DMS114 treated with DMSO at 0.1 percent for 48 hours (cell line): Measurements from ENCODE around the gene PRPS1L1.

Source experiments
- DNase-seq: peaks from one replicate; lab custom pipeline; 2025; ENCODE audit not compliant: unreplicated experiment; lab: John Stamatoyannopoulos, UW

The PRPS1L1 gene

GRCh38 chr7:18027628-18028027 lies at the start of gene PRPS1L1:
TSS of gene PRPS1L1 (minus strand) at chr7:18027846.
- no peak for DNase-seq

DNA sequence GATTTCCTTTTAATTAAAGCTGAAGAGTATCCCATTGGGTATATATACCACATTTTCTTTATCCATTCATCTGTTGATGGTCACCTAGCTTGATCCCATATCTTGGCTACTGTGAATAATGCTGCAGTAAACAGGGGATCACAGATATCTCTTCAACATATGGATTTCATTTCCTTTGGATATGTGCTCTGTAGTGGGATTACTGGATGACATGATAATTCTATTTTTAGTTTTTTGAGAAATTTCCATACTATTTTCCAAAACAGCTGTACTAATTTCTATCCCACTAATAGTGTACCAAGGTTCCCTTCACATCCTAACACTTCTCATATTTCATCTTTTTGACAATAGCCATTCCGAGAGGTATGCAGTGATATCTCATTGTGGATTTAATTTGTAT lies 48.8 kb upstream of the PRPS1L1 start:
- no peak for DNase-seq

- no peak for DNase-seq
Observed at GRCh38 chr7:18068745-18069144, 41.1 kb upstream of the PRPS1L1 start.

DNA sequence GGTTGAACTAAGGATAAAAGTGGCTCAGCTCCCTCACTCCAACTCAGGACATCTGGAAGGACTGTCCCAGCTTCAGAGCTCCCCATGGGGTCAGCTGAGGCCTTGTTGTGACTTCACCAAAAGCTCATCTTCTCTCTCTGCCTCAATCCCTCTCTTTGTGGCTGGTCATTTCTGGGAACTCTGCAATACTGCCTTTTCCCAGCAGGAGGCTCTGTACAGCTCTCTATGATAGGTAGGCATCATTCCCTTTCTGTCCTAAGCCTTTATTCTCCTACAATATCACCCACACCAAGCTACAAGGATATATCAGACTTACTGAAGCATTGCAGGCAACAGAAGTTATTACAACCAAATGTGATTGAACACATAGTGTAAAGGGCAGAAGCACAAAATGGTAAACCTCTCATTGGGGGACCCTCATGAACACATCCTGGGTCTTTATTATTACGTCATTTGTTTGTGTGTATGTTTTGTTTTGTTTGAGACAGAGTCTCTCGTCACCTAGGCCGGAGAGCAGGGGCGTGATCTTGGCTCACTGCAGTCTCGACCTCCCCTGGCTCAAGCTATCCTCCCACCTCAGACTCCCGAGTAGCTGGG lies 36.7 kb upstream of the PRPS1L1 start:
- DNase-seq, result no peak

GRCh38 chr7:18063149-18063901 lies 35.7 kb upstream of the PRPS1L1 start:
- no peak for DNase-seq

- DNase-seq, result no peak
Observed at GRCh38 chr7:18059171-18059570, 31.5 kb upstream of the PRPS1L1 start.

DNA sequence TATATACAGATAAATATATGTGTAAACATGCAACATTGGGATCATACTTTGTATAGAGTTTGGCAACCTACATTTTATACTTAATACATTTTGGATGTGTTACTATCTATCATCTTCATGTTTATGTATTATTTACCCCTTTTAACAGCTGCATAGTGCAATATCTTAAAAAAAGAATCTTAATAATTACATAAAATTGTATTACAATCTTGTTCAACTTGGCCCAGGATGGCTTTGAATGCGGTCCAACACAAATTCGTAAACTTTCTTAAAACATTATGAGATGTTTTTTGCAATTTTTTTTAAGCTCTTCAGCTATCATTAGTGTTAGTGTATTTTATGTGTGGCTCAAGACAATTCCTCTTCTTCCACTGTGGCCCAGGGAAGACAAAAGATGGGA lies 26.3 kb upstream of the PRPS1L1 start:
- no peak for DNase-seq

- DNase-seq, result no peak
Observed at GRCh38 chr7:18053177-18053928, 25.7 kb upstream of the PRPS1L1 start.

GRCh38 chr7:18049262-18049661 lies 21.6 kb upstream of the PRPS1L1 start:
- no peak for DNase-seq

DNA sequence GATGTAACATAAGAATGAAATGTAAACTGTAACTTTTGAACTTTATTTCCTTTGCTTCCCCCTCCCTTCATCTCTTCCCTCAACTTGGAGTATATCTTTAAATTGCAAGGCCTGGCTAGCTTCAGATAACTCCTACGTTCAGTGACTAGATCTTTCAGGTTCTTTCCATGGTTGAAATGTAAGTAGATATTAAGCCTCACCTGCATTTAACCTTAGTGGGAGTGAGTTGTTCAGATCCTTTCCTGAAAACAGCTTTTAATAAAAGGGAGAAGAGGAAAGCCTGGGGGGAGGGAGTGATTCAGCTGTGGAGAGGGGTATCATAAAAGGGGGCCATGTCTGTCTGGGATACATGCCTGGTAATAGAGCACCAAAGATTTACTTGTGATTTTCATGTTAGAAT lies 19.0 kb upstream of the PRPS1L1 start:
- no peak for DNase-seq

DNA sequence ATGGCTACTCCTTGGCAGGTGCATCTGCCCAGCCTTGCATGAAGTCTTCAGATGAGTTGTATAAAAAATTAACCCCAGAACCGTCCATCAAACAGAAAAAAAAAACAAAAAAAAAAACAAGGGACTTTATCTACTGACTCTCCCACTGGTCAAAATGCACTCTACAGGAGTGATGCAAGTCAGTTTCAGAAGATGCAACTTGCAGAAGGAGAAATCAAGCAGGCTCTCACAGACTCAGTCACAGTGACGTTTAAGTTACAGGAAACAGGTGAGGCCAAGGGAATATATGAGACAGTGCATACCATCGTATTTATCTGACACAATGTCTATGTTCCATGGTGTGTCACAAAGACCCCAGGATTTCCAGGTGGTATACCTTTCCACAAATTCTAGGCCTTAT lies 17.5 kb upstream of the PRPS1L1 start:
- no peak for DNase-seq

- no peak for DNase-seq
Observed at GRCh38 chr7:18041191-18041590, 13.5 kb upstream of the PRPS1L1 start.

GRCh38 chr7:18040196-18040595 lies 12.6 kb upstream of the PRPS1L1 start:
- no peak for DNase-seq

DNA sequence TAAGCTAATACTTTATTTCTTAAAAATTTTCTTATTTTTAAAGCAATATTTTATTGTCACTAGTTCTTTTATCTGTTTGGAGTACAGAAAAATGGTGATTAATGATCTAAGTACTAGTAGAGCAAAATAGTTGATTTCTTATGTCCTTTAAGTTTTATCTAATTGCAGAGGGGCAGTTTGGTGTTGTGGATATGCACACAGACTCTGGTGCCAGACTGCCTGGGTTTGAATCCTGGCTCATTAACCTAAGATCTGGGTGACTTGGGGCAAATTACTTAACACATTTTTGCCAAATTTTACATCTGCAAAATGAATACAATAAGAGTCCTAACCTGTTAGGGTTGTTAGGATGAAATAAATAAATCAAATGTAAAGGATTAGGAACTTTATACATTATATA lies 10.7 kb upstream of the PRPS1L1 start:
- no peak for DNase-seq

- no peak for DNase-seq
Observed at GRCh38 chr7:18037609-18038008, 10.0 kb upstream of the PRPS1L1 start.

DNA sequence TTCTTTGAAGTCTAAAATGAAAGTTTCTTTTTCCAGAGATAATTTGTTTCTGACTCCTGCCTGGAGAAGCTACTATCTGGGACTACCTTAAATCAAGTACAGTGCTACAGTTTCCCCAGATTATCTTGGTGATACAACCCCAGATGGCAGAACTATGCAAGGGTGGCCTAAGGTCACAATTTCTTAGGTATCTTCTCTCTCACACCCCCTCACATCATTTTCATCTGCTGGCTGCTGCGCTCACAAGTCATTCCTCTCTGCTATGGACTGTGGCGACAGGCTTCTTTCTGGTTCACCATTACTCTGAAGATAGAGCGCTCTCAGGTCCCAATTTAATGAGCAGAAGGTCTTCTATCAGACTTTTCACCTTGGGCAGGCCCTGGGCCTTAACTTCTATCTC lies 9.1 kb upstream of the PRPS1L1 start:
- DNase-seq, result no peak

GRCh38 chr7:18030758-18031157 lies 3.1 kb upstream of the PRPS1L1 start:
- no peak for DNase-seq

DNA sequence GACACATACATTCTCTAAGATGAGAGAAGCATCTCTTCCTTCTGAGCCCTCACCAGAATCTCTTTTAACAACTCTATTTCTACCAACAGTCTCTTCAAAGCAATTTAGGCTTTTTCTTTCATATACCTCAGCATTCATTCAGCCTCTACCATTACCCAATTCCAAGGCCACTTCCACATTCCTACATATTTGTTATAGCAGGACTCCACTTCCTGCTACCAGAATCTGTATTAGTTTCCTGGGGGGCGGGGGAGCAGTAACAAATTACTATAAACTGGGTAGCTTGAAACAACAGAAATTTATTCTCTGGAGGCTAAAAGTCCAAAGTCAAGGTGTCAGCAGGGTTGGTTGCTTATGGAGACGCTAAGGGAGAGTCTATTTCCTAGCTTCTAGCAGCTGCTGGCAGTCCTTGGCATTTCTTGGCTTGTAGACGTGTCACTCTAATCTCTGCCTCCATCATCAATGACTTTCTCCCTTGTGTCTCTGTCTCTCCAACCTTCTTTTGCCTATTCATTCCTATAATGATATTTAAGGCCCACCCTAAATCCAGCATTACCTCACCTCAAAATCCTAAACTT lies 7.4 kb downstream of the PRPS1L1 start:
- no peak for DNase-seq

- DNase-seq, result no peak
Observed at GRCh38 chr7:18019555-18019954, 8.1 kb downstream of the PRPS1L1 start.

DNA sequence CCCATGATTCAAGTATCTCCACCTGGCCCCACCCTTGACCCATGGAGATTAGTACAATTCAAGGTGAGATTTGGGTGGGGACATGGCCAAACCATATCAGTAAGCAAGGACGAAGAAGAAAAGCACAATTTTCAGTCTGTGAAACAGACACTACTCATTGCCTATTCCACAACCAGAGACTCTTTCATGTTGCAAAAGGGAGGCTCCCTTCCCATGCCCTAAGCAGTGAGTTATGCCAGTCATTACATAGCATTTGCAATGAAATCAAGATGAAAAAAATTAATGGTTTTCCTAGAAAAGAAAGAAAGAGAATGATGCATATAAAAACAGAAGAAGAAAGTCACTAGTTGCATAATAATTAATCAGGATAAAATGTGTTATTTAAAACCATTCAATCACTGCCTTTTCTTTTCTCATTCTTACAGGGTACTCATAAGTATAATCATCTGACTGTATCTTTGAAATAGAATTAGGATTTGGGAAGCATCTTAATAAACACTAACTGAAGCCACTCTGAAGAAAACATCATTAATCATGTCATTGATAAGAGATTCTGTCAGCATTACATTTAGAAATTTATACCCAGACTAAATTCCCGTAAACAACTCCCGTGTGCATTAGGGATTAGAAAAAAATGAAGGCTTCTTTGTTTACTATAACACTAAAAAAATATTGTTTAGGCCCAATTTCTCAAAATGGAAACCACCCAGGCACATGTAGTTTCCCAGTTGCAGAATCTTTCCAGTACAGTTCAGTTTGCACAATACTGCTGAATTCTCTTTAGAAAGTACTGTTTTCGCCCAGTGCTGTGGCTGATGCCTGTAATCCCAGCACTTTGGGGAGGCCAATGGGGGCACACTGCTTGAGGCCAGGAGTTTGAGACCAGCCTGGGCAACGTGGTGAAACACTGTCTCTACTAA lies 9.1 kb downstream of the PRPS1L1 start:
- no peak for DNase-seq
